Mucosa of stomach (tissue), 1 donor: ENCODE results near the gene DDOST.

Experiments
- H3K27me3 ChIP-seq: one replicate; pipeline ENCODE4 v1.7.0; 2013; ENCODE audit warnings: mild to moderate bottlenecking, low read length; ENCODE audit not compliant: control insufficient read depth, insufficient read depth
- H3K36me3 ChIP-seq: one replicate; pipeline ENCODE4 v1.7.0; 2013; ENCODE audit warnings: low read length; ENCODE audit not compliant: control insufficient read depth, insufficient read depth
- H3K4me1 ChIP-seq: one replicate; pipeline ENCODE4 v1.7.0; 2013; ENCODE audit warnings: mild to moderate bottlenecking, low read length; ENCODE audit not compliant: control insufficient read depth, insufficient read depth
- H3K4me3 ChIP-seq: one replicate; pipeline ENCODE4 v1.7.0; 2013; ENCODE audit warnings: low read length
- H3K9ac ChIP-seq: one replicate; pipeline ENCODE4 v1.7.0; 2013; ENCODE audit warnings: mild to moderate bottlenecking, low read length, moderate library complexity
- H3K9me3 ChIP-seq: one replicate; pipeline ENCODE4 v1.7.0; 2013; ENCODE audit warnings: mild to moderate bottlenecking, low read length, moderate library complexity; ENCODE audit not compliant: control insufficient read depth
- donor health status: Pancreatic carcinoma.

DDOST gene

GRCh38 chr1:20661207-20662109, at the start of gene DDOST:
Gene DDOST (minus strand): TSS chr1:20661369. CDS start chr1:20661350, 19 bp downstream.
- peaks cover 19% of the 10 kb centered on the region for H3K4me1 ChIP-seq
- no peaks in the 10 kb centered on the region for H3K36me3 ChIP-seq
- H3K9me3 ChIP-seq = no peaks in the 10 kb centered on the region
- peak within 1 kb of the TSS; percentile 76 for H3K4me3 ChIP-seq
- H3K27me3 ChIP-seq = no peaks in the 10 kb centered on the region
- H3K9ac ChIP-seq = peak within 1 kb of the TSS; percentile 85

- H3K36me3 ChIP-seq = no peaks in the 10 kb centered on the region
- H3K4me1 ChIP-seq = no peaks in the 10 kb centered on the region
- no peak overlapping the region for H3K9ac ChIP-seq
- no peak overlapping the region for H3K4me3 ChIP-seq
- H3K27me3 ChIP-seq = peaks cover 11% of the 10 kb centered on the region
- no peaks in the 10 kb centered on the region for H3K9me3 ChIP-seq
These were observed 49.5 kb upstream of the DDOST start for GRCh38 chr1:20710469-20711284.

DNA sequence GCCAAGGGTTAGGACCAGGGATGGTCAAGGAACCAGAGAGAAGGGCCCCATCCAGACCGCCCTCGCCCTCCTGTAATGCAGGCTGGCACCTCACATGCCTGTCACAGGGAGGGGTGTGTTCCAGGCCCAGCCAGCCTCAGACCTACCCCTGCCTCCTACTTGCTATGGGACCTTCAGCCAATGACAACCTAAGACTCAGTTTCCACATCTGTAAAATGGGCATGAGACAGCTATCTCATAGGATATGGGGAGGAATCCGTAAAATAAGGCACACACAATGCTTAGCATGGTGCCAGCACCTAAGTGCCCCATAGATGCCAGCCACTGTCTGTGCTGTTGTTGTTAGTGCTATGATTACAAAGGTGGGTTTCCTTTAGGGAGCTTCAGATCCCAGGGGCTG, 48.7 kb upstream of the DDOST start:
- H3K4me3 ChIP-seq = no peak overlapping the region
- no peaks in the 10 kb centered on the region for H3K36me3 ChIP-seq
- no peak overlapping the region for H3K9ac ChIP-seq
- H3K4me1 ChIP-seq = no peaks in the 10 kb centered on the region
- H3K27me3 ChIP-seq = peaks cover 4% of the 10 kb centered on the region
- no peaks in the 10 kb centered on the region for H3K9me3 ChIP-seq

DNA sequence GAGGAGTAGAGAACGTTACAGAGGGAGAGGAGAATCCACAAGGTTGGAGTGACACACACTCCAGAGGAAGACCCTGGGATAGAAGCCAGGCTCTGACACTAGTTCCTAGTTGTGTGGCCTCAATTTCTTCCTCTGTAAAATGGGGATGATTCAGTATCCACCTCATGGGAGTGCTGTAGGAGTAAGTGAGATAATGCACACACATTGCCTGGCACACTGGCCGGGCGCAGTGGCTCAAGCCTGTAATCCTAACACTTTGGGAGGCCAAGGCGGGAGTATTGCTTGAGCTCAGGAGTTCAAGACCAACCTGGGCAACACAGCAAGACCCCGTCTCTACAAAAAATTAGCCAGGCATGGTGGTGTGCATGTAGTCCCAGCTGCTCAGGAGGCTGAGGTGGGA, 47.7 kb upstream of the DDOST start:
- Histone ChIP-seq H3K36me3 (no peaks in the 10 kb centered on the region), H3K4me1 (no peaks in the 10 kb centered on the region), H3K9ac (no peak overlapping the region), H3K4me3 (no peak overlapping the region), H3K27me3 (peaks cover 3% of the 10 kb centered on the region), H3K9me3 (no peaks in the 10 kb centered on the region)

- no peaks in the 10 kb centered on the region for H3K36me3 ChIP-seq
- H3K9ac ChIP-seq = no peak overlapping the region
- H3K4me3 ChIP-seq = no peak overlapping the region
- H3K4me1 ChIP-seq = no peaks in the 10 kb centered on the region
- H3K27me3 ChIP-seq = peaks cover 3% of the 10 kb centered on the region
- no peaks in the 10 kb centered on the region for H3K9me3 ChIP-seq
These were observed 46.9 kb upstream of the DDOST start for GRCh38 chr1:20708057-20708456.

DNA sequence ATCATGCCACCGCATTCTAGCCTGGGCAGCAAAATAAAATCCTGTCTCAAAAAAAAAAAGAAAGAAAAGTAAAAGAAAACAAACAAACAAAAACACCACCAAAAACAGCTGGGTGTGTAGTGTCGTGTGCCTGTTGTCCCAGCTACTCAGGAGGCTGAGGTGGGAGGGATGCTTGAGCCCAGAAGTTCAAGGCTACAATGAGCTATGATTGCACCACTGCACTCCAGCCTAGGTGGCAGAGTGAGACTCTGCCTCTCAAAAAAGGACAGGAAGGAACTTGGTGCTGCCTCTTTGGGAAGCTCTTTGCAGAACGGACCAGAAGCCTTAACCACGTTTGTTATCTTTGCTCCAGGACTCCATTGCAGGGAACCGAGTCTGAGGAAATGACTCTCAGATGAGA, 45.7 kb upstream of the DDOST start:
- no peaks in the 10 kb centered on the region for H3K4me1 ChIP-seq
- no peaks in the 10 kb centered on the region for H3K9me3 ChIP-seq
- no peak overlapping the region for H3K9ac ChIP-seq
- peaks cover 3% of the 10 kb centered on the region for H3K27me3 ChIP-seq
- H3K36me3 ChIP-seq = no peaks in the 10 kb centered on the region
- H3K4me3 ChIP-seq = no peak overlapping the region

- no peaks in the 10 kb centered on the region for H3K27me3 ChIP-seq
These were observed 44.1 kb upstream of the DDOST start for GRCh38 chr1:20705203-20705755.

DNA sequence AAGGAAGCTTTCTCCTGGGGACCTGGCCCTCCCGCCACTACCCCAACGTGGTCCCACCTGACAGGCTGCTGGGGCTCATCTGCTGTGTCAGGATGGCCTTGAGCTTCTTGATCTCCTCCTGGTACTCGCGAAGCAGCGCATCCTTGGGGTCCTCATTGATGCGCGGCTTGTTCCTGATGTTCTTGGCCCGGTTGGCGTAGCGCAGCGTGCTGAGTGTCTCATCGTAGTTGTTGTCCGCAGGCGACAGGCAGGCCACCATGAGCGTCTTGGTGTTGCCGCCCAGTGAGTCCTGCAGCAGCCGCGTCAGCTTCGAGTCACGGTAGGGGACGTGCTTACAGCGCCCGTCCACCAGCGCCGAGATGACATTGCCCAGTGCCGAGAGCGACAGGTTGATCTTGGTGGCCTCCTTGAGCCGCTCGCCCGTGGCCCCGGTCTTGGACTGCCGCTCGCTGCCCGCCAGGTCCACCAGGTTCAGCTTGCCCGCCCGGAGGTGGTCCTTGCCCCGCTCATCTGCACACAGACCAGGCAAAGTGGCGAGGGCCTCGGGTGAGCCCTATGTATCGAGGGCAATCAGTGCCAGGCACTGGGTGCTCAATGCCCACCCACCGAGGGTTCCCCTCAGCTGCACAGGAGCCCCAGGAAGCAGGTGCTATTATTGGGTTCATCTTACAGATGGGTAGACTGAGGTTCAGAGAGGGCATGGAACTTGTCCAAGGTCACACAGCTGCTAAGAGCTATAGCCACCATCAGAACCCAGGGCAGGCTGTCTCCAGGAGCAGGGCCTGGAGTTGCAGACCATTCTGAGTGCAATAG, 43.4 kb upstream of the DDOST start:
- no peaks in the 10 kb centered on the region for H3K9me3 ChIP-seq
- no peaks in the 10 kb centered on the region for H3K36me3 ChIP-seq
- no peak overlapping the region for H3K9ac ChIP-seq
- H3K4me3 ChIP-seq = no peak overlapping the region
- no peaks in the 10 kb centered on the region for H3K27me3 ChIP-seq
- H3K4me1 ChIP-seq = no peaks in the 10 kb centered on the region

More at GRCh38 chr1:20705203-20705755, 44.1 kb upstream of the DDOST start:
- Histone ChIP-seq H3K9ac (no peak overlapping the region), H3K4me3 (no peak overlapping the region), H3K9me3 (no peaks in the 10 kb centered on the region), H3K36me3 (no peaks in the 10 kb centered on the region), H3K4me1 (no peaks in the 10 kb centered on the region)

DNA sequence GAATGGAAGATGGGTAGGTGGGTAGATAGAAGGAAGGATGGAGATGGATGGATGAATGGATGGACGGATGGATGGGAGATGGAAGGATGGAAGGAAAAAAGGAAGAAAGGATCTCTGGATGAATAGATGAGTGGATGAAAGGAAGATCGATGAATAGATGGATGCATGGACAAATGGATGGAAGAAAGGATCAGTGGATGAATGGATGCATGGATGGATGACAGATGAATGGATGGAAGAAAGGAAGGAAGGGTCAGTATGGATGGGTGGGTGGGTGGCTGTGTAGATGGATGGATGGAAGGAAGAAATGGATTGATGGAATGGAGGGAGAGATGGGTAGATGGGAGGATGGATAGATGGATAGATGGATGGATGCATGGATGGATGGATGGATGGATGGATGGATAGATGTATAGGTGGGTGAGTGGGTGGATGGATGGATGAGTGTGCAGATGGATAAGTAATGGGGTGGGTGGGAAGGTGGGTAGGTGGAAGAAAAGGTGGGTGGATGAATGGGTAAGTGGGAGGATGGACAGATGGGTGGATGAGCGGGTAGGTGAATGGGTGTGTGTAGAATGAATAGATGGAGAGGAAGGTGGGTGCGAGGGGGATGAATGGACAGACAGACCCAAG, 42.1 kb upstream of the DDOST start:
- Histone ChIP-seq H3K27me3 (no peaks in the 10 kb centered on the region), H3K9me3 (no peaks in the 10 kb centered on the region), H3K4me1 (no peaks in the 10 kb centered on the region)

GRCh38 chr1:20702416-20702815, 41.2 kb upstream of the DDOST start:
- Histone ChIP-seq H3K9ac (no peak overlapping the region), H3K4me3 (no peak overlapping the region), H3K27me3 (peaks cover 5% of the 10 kb centered on the region), H3K36me3 (no peaks in the 10 kb centered on the region), H3K4me1 (no peaks in the 10 kb centered on the region), H3K9me3 (no peaks in the 10 kb centered on the region)

More for the DNA sequence above, 42.1 kb upstream of the DDOST start:
- Histone ChIP-seq H3K4me3 (no peak overlapping the region), H3K9ac (no peak overlapping the region), H3K36me3 (no peaks in the 10 kb centered on the region)

DNA sequence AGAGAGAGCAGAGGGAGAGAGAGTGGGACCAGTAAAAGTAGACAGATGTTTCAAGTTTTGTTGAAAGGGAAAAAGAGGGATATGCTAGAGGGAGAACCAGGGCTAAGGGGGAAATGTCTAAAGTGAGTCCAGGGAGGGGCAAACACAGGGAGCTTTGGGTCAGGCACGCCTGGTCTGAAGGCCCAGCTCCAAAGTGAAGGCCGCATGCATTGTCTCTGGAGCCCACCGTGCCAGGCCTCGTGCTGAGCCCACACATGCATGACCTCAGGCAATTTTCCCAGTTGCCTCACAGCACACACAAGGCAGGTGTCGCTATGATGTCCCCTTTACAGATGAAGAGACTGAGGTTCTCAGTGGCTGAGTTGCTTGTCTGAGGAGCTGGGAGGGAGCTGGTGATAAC, 40.7 kb upstream of the DDOST start:
- no peak overlapping the region for H3K4me3 ChIP-seq
- no peaks in the 10 kb centered on the region for H3K9me3 ChIP-seq
- no peak overlapping the region for H3K9ac ChIP-seq
- H3K36me3 ChIP-seq = no peaks in the 10 kb centered on the region
- peaks cover 8% of the 10 kb centered on the region for H3K27me3 ChIP-seq
- peaks cover 5% of the 10 kb centered on the region for H3K4me1 ChIP-seq
